Fibroblast of pulmonary artery (primary cell): ENCODE measurements around the gene EID3.

Source experiments
- DNase-seq: peaks from one replicate; pipeline ENCODE4 v3.0.0-alpha.2; 2010; ENCODE audit warnings: low read depth
- H3K4me3 ChIP-seq: replicated peaks from 2 replicates; pipeline ENCODE4 v1.5.1; 2011; ENCODE audit warnings: low read depth, mild to moderate bottlenecking, control low read depth, low read length, moderate library complexity
- CTCF ChIP-seq: IDR thresholded peaks from 2 replicates; pipeline ENCODE4 v1.5.1; 2011; ENCODE audit warnings: mild to moderate bottlenecking, control low read depth, low read length, inconsistent platforms; ENCODE audit errors: missing control alignments

Gene EID3

DNA sequence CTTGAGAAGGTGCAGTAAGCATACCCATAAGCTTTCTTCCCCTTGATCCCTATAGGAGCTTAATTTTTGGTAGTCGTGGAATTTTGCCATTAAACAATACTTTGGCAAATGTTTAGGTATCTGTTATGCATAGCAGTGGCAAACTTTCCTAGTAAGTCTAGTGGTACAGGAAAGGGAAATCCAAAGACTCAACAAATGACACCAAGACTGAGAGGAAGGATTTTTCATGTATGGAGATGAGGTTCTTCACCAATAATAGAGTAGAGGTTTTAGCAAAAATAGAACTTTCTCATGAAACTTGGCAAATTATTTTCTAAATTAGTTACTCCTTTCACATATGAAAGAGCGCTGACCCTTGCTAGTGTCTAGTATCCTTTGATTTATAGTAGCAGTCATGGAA lies 2.8 kb downstream of the EID3 start:
- peak overlapping the region; percentile 1 for H3K4me3 ChIP-seq
- TF ChIP-seq CTCF = no peak
- no peak for DNase-seq

DNA sequence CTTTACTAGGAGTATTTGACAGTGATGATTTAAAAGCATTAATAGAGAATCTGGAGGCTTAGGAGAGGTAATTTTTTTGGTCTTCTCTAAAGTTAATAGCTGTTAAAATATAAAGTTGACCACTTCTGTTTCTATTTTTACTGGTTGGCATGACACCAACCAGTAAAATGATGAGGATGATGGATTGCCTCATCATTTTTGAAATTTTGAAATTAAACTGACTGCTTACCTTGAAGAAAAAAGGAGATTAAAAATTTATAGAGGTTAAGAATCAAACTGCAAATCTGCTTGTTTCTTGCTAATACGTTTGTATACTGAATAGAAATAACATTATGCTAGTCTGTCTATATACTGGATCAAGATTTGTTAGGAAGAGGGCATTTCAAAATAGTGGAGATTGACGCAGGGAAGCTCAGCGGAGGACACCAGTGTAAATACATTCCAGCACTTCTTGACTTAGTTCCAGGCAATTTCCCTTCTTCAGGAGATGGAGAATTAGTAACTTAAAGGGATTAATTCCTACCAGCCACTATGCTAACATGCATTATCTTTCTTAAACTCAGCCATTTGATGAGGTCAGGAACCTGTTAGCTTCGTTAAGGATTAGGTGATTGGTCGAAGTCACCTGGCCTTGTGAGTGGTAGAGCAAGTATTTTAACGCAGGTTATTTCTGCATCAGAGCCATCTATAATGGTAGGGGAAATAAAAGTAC lies 3.6 kb downstream of the EID3 start:
- no peak for TF ChIP-seq CTCF
- H3K4me3 ChIP-seq = no peak overlapping the region
- no peak for DNase-seq

DNA sequence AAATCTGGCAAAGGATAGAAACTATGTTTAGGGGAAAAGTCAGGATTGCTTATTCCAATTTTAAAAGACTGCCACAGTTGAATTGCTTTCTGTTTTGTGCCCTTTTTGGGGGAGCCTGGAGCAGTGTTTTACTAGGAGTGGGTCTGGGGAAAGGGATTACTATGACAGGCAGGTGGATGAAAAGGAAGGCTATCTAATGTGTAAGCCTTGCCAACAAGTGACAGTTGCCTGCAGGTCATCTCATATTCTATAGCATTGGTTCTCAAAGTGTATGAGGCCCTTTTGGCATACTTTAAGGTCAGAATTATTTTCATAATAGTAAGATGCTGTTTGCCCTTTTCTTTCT lies 4.1 kb downstream of the EID3 start:
- no peak for TF ChIP-seq CTCF
- DNase-seq = no peak
- no peak overlapping the region for H3K4me3 ChIP-seq

DNA sequence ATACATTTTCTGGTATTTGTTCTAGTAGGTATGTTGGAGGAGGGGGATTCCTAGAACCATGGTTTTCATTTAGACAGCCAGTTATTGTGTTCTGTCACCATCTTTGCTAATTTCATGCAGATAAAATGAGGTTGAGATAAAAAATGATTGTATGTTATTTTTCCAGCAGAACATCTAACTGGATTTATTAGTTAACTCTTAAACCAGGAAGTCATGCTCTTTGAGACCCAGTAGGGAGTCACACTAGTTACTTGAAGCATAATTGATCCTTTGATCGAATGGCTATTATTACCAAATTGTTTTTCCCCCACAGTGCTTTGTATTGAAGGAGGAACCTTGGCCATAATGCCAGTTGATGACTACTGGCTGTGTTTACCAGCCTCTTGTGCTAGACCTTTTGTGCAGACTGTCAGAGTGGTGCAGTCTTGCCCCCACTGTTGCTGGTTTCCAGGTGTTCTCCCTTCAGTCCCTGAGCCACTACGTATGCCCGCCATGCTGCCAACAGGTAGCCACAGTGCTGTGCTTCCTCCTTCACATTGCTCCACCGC lies 6.0 kb downstream of the EID3 start:
- no peak overlapping the region for H3K4me3 ChIP-seq
- no peak for TF ChIP-seq CTCF
- DNase-seq = no peak

DNA sequence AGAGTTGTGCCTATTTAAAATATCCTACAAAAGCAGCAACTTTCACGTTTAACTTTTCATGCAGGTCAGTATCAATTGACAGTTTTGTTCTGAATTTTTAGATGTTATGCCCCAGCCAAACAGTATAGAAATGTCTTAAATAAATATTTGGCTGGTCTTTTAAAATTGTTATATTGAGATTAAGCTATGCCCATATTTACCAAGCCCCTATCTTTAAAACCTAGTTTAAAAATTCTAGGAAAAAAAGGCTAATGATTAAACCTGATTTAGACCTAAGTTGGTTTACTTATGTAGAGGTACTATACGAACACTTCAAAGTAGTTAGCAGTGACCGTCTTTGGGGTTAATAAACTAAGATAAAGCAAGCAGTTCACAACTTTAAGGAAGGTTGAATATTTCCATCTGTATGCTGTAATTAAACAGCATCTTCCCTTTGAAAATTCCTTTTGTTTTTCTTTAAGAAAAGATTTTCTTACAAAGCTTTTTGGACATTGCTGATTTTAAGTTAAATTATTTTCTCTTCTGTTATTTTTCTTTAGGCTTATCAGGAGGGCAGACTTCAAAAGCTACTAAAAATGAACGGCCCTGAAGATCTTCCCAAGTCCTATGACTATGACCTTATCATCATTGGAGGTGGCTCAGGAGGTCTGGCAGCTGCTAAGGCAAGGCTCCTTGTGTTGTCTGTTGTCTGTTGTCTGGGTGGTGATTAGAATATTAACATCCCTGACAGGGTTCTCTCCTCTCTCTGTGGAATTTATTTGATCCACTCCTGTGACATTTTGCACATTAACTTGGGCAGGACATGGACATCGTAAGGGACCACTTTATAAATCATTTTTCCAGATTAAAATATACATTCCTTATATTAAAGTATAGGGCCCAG lies 7.5 kb downstream of the EID3 start:
- DNase-seq = no peak
- TF ChIP-seq CTCF = no peak
- H3K4me3 ChIP-seq = no peak overlapping the region

DNA sequence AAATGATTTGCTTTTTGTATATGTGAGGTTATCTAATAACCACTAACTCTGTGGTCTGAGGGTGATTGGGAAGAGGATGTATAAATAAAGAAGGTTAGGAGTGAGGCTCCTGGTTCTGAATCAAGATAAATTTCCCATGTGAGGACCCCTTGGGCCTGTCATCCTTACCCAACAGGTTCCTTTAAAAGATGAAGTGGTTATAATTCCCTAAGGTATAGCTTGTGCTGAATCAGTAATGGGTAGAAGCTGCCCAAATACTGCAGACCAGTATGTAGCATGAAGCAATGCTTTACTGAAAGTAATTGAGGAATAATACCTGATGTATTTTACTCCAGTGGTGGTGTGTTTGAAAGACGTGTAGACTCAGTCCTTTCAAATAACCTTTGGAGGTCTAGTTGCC lies 8.7 kb downstream of the EID3 start:
- H3K4me3 ChIP-seq = no peak overlapping the region
- TF ChIP-seq CTCF = no peak
- DNase-seq = no peak
